HepG2 (cell line): ENCODE results near the gene IGF2. TPM values are rescaled to one million over a fixed set of nuclear protein-coding genes. Genes with fewer than 3 reads are reported as not detected.
A peak's percentile ranks its signal among the peaks of the same experiment; 100 is the strongest.

Experiments
- ATAC-seq: fragments of 200-7000 bp; cut with Tn5 transposase; 3 replicates; pipeline ENCODE4 v1.9.1; 2020; ENCODE audit warnings: mild to moderate bottlenecking, moderate library complexity
- BruUV-seq: library from RNA; stranded (reverse); fragments of 400-500 nt; replicated peaks from 2 replicates; lab custom pipeline; 2021; lab: Mats Ljungman, UMichigan
- CTCF ChIA-PET: fragments of 300-600 bp; formaldehyde crosslinking; extraction: SDS; loops from one replicate; lab custom pipeline; 2021; ENCODE audit warnings: low total read pairs, inconsistent platforms, low intra/inter-chr PET ratio; lab: Yijun Ruan, JAX
- POLR2A ChIA-PET: fragments of 350-600 bp; sonication (Branson Sonifier 250); formaldehyde crosslinking; loops from one replicate; lab custom pipeline; 2020; ENCODE audit warnings: antibody characterized with exemption, inconsistent platforms; lab: Yijun Ruan, JAX
- DNase-seq: peaks from one replicate; pipeline ENCODE4 v3.0.0-alpha.2; 2015; ENCODE audit warnings: low spot score
- FAIRE-seq: peaks from 3 replicates; lab custom pipeline; 2011; peaks lifted over from hg19 to GRCh38; lab: Jason Lieb, UNC
- H2AFZ ChIP-seq: one replicate; pipeline ENCODE4 v1.6.1; 2011; ENCODE audit warnings: low read length, inconsistent platforms
- H3K27ac ChIP-seq: fragments of 300-600 bp; 3 replicates; pipeline ENCODE4 v1.8.0; 2011; ENCODE audit warnings: mixed run types, mild to moderate bottlenecking, mixed read lengths, low read length, inconsistent platforms; ENCODE audit not compliant: insufficient read depth; ENCODE audit errors: extremely low read length
- H3K27me3 ChIP-seq, 2 experiments: fragments of 200-600 bp in 1 of 2; 2 replicates in 1 of 2; 3 replicates in 1 of 2; pipeline versions ENCODE4 v1.6.0 to v1.8.0; 2011; ENCODE audit warnings: low read length in 2 of 2, mild to moderate bottlenecking in 2 of 2, moderate library complexity in 2 of 2, inconsistent platforms in 1 of 2; ENCODE audit not compliant: insufficient read depth in 2 of 2, control insufficient read depth in 1 of 2
- H3K36me3 ChIP-seq, 2 experiments: fragments of 200-600 bp in 1 of 2; replicated peaks in 1 of 2; 2 replicates in 1 of 2; 3 replicates in 1 of 2; pipeline versions ENCODE4 v1.5.1 to v1.8.0; 2011; ENCODE audit warnings: low read length in 2 of 2, inconsistent platforms in 1 of 2; ENCODE audit not compliant: insufficient read depth in 2 of 2, control insufficient read depth in 1 of 2
- H3K4me1 ChIP-seq: 2 replicates; pipeline ENCODE4 v1.5.1; 2012; ENCODE audit warnings: low read length, inconsistent platforms; ENCODE audit not compliant: insufficient read depth
- H3K4me2 ChIP-seq: 2 replicates; pipeline ENCODE4 v1.6.0; 2011; ENCODE audit warnings: low read depth, low read length, inconsistent platforms
- H3K4me3 ChIP-seq, 3 experiments: fragments of 200-600 bp in 1 of 3; sonication (generic), shearing (Covaris generic) in 1 of 3; replicated peaks in 1 of 3; 2 replicates each; pipeline ENCODE4 v1.5.1; 2011 to 2016; ENCODE audit warnings: low read length in 3 of 3, inconsistent platforms in 2 of 3, low read depth in 2 of 3, mild to moderate bottlenecking in 2 of 3, control low read depth in 1 of 3, mixed read lengths in 1 of 3; ENCODE audit not compliant: insufficient read depth in 1 of 3
- H3K79me2 ChIP-seq: one replicate; pipeline ENCODE4 v1.6.1; 2011; ENCODE audit warnings: low read length, inconsistent platforms; ENCODE audit not compliant: insufficient read depth
- H3K9ac ChIP-seq: 2 replicates; pipeline ENCODE4 v1.6.0; 2011; ENCODE audit warnings: mild to moderate bottlenecking, low read depth, low read length, inconsistent platforms; ENCODE audit not compliant: insufficient read depth
- H3K9me3 ChIP-seq: 2 replicates; pipeline ENCODE4 v1.5.1; 2012; ENCODE audit warnings: mild to moderate bottlenecking, low read length
- H4K20me1 ChIP-seq: 2 replicates; pipeline ENCODE4 v1.6.0; 2011; ENCODE audit warnings: inconsistent platforms, mild to moderate bottlenecking, low read length, moderate library complexity; ENCODE audit not compliant: insufficient read depth
- AKAP8 ChIP-seq: sonication (generic); formaldehyde crosslinking; IDR thresholded peaks from 2 replicates; pipeline ENCODE4 v1.5.1; 2020; ENCODE audit warnings: mild to moderate bottlenecking, missing genetic modification reagents
- ARNT ChIP-seq: fragments of 450-650 bp; IDR thresholded peaks from 2 replicates; pipeline ENCODE4 v1.6.1; 2017
- CHD4 ChIP-seq: fragments of 200-600 bp; sonication (generic); IDR thresholded peaks from 2 replicates; pipeline ENCODE4 v1.7.0; 2017; ENCODE audit warnings: mild to moderate bottlenecking, low read length, borderline replicate concordance
- HNRNPL ChIP-seq: fragments of 200-400 bp; formaldehyde crosslinking; IDR thresholded peaks from 2 replicates; pipeline ENCODE4 v1.6.1; 2017; ENCODE audit warnings: mild to moderate bottlenecking, low read depth, low read length
- KDM2A ChIP-seq: sonication (generic); formaldehyde crosslinking; IDR thresholded peaks from 2 replicates; pipeline ENCODE4 v1.4.0; 2020; ENCODE audit warnings: low read depth, missing genetic modification reagents, borderline replicate concordance
- PCBP1 ChIP-seq: fragments of 200-400 bp; formaldehyde crosslinking; IDR thresholded peaks from 2 replicates; pipeline ENCODE4 v1.6.1; 2017; ENCODE audit warnings: mild to moderate bottlenecking, low read depth, low read length, borderline replicate concordance
- SP4 ChIP-seq: sonication (generic); formaldehyde crosslinking; IDR thresholded peaks from 2 replicates; pipeline ENCODE4 v1.8.1; 2023; ENCODE audit warnings: mild to moderate bottlenecking, missing genetic modification reagents
- STAG1 ChIP-seq: sonication (generic); formaldehyde crosslinking; IDR thresholded peaks from 2 replicates; pipeline ENCODE4 v1.4.0; 2020; ENCODE audit warnings: missing genetic modification reagents
- XRCC5 ChIP-seq: fragments of 200-400 bp; formaldehyde crosslinking; optimal IDR thresholded peaks from 2 replicates; pipeline ENCODE3; 2017; ENCODE audit warnings: mild to moderate bottlenecking, low read length
- ZKSCAN8 ChIP-seq: IDR thresholded peaks from 2 replicates; pipeline ENCODE4 v1.6.1; 2016; ENCODE audit warnings: borderline replicate concordance, missing genetic modification reagents, missing compliant biosample characterization
- ZNF484 ChIP-seq: sonication (generic); formaldehyde crosslinking; IDR thresholded peaks from 2 replicates; pipeline ENCODE4 v1.5.1; 2020; ENCODE audit warnings: mild to moderate bottlenecking, low read depth, missing genetic modification reagents, borderline replicate concordance
- ZNF703 ChIP-seq: sonication (generic); formaldehyde crosslinking; IDR thresholded peaks from 2 replicates; pipeline ENCODE4 v1.5.1; 2020; ENCODE audit warnings: missing genetic modification reagents, mild to moderate bottlenecking, moderate library complexity, borderline replicate concordance
- ZNF768 ChIP-seq: sonication (generic); formaldehyde crosslinking; IDR thresholded peaks from 2 replicates; pipeline ENCODE4 v1.4.0; 2020; ENCODE audit warnings: missing genetic modification reagents
- ZNF782 ChIP-seq: sonication (generic); formaldehyde crosslinking; IDR thresholded peaks from 2 replicates; pipeline ENCODE4 v1.4.0; 2020; ENCODE audit warnings: missing genetic modification reagents, mild to moderate bottlenecking, borderline replicate concordance
- WGBS: methylation state at CpG from one replicate; pipeline ENCODE4 v1.1.6; 2017; ENCODE audit warnings: low lambda C conversion rate; 5-methylcytosine and 5-hydroxymethylcytosine counted together
- in situ Hi-C: cut with HindIII; loops from 2 replicates; pipeline ENCODE4 v1.10.0; 2017; ENCODE audit warnings: low pct_unique_long_range_greater_than_20kb; ENCODE audit not compliant: extremely low pct_ligation_motif_present
- intact Hi-C: fragments of 100-400 bp; cut with micrococcal nuclease; formaldehyde crosslinking; loops from one replicate; pipeline ENCODE4 v1.10.0; 2022; ENCODE audit not compliant: unreplicated experiment
- polyA plus RNA-seq, 8 experiments: library from polyadenylated mRNA; depleted of rRNA in 3 of 8; stranded (reverse) in 7 of 8; unstranded in 1 of 8; fragments of >200 nt; fragmentation: Illumina TruSeq in 4 of 8; extraction: Trizol in 4 of 8; gene quantifications; 2 replicates each; pipeline versions ENCODE4 v1.2.1 to v1.2.3, GENCODE V29; 2011 to 2016; ENCODE audit warnings: low read depth in 4 of 8, missing spikeins in 1 of 8, mixed read lengths in 1 of 8; ENCODE audit not compliant: insufficient read depth in 1 of 8
- total RNA-seq, 5 experiments: library from RNA; depleted of rRNA; stranded (reverse); fragments of >200 nt; fragmentation: Illumina TruSeq; extraction: Trizol; gene quantifications; 2 replicates each; pipeline ENCODE4 v1.2.3, GENCODE V29; 2016; ENCODE audit warnings: low read depth in 1 of 5
- TF ChIP-seq, protein P1 (sequence below): sonication (generic); formaldehyde crosslinking; IDR thresholded peaks from 2 replicates; pipeline ENCODE4 v1.5.0; 2020; ENCODE audit warnings: mild to moderate bottlenecking, missing genetic modification reagents, moderate library complexity

Gene IGF2
- total and polyA plus RNA-seq, 2 of the 13 experiments (the other 11 are each of a cell fraction or from before 2014, with no cell fraction given) = 79.1 to 254 TPM

DNA sequence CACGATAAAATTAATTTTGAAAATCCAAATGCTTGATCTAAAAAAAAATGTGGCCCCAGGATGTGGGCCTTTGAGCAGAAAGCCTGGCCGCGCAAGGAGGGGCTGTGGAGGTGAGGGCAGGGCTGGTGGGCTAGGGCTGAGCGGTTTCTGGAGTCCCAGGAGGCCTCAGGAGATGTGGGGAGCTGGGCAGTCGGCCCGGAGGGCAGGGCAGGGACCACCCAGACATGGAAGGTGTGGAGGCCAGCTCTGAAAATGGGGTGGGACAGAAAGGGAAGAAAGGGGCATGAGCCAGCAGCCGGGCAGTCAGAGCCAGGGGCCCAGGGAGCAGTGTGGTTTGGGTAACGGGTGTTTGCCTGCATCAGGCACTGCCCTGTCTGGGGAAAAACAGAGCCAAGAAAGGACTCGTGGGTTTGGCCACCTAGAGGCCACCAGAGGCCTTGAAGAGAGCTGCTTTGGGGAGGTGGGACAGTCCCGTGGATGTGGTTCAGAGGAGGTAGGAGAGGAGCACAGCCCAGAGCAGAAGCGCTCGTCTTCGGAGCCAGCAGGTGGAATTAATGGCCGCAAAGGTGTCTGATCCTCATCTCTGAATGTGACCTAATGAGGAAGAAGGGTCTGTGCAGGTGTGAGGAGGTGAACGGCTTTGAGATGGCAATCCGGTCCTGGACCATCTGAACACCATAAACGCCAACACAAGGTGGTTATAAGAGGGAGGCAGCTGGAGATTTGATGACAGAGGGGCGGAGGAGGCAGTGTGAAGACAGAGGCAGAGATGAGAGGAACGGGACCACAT is 50.2 kb downstream of the IGF2 start:
- Histone ChIP-seq H2AFZ (no peak overlapping the region), H4K20me1 (no peaks in the 10 kb centered on the region), H3K79me2 (no peaks in the 10 kb centered on the region), H3K4me1 (peaks cover 16% of the 10 kb centered on the region), H3K27me3 (peaks cover 6 to 47% of the 10 kb centered on the region in 2 experiments; a peak in 4 of 5 replicates), H3K4me3 (peak overlapping the region in 1 of 3 experiments; percentile 16; a peak in 1 of 6 replicates), H3K4me2 (peak overlapping the region; percentile 53; the same call in 1 of the 2 replicates), H3K9ac (no peak overlapping the region), H3K27ac (no peak overlapping the region), H3K9me3 (peaks cover 9% of the 10 kb centered on the region), H3K36me3 (no peaks in the 10 kb centered on the region)
- BruUV-seq = no TSS peak
- 55% methylated on average over 19 of the region's 19 CpGs for WGBS
- DNase-seq (peak; percentile 48), FAIRE-seq (no peak), ATAC-seq (peak; percentile 78)
- POLR2A ChIA-PET = interaction anchor here (0.6 to 1.8 kb wide), 6 partner anchors 9 to 101 kb away, joined by 3 to 11 read pairs (median 4); no protein-coding TSS in a partner anchor
- in situ Hi-C loops = no loop called here
- CTCF ChIA-PET = no interaction called here
- intact Hi-C loops = no loop called here
- TF ChIP-seq ZNF768 (CRISPR knock-in tag) = peak; percentile 50; the same call in 1 of the 2 replicates
- TF ChIP-seq ZNF782 (CRISPR knock-in tag) = no peak
- TF ChIP-seq SP4 (CRISPR knock-in tag) = 0 out of 2 replicates have a peak, but pooled peaks have one; percentile 19
- TF ChIP-seq AKAP8 (CRISPR knock-in tag) = no peak
- TF ChIP-seq, protein P1, sequence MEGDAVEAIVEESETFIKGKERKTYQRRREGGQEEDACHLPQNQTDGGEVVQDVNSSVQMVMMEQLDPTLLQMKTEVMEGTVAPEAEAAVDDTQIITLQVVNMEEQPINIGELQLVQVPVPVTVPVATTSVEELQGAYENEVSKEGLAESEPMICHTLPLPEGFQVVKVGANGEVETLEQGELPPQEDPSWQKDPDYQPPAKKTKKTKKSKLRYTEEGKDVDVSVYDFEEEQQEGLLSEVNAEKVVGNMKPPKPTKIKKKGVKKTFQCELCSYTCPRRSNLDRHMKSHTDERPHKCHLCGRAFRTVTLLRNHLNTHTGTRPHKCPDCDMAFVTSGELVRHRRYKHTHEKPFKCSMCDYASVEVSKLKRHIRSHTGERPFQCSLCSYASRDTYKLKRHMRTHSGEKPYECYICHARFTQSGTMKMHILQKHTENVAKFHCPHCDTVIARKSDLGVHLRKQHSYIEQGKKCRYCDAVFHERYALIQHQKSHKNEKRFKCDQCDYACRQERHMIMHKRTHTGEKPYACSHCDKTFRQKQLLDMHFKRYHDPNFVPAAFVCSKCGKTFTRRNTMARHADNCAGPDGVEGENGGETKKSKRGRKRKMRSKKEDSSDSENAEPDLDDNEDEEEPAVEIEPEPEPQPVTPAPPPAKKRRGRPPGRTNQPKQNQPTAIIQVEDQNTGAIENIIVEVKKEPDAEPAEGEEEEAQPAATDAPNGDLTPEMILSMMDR (CRISPR knock-in tag) = peak; percentile 33; the same call in 1 of the 2 replicates
- no peak for TF ChIP-seq ZKSCAN8 (CRISPR knock-in tag)
- no peak for TF ChIP-seq ARNT
- TF ChIP-seq ZNF484 (CRISPR knock-in tag) = no peak
- TF ChIP-seq XRCC5 = peak; percentile 28
- TF ChIP-seq HNRNPL = 0 out of 2 replicates have a peak, but pooled peaks have one; percentile 25
- TF ChIP-seq STAG1 (CRISPR knock-in tag) = 0 out of 2 replicates have a peak, but pooled peaks have one; percentile 25
- no peak for TF ChIP-seq ZNF703
- 0 out of 2 replicates have a peak, but pooled peaks have one; percentile 21 for TF ChIP-seq KDM2A (CRISPR knock-in tag)
- 0 out of 2 replicates have a peak, but pooled peaks have one; percentile 58 for TF ChIP-seq PCBP1
- TF ChIP-seq CHD4 = no peak
